Fibroblast of lung (primary cell): ENCODE results near the gene SLC22A4. TPM values are rescaled to one million over a fixed set of nuclear protein-coding genes. Genes with fewer than 3 reads are reported as not detected.

Experiments
- DNase-seq, 2 donors: peaks; one replicate each; pipeline versions ENCODE4 v3.0.0 to v3.0.0-alpha.2; 2010; ENCODE audit warnings: low read depth in 2 of 2
- H2AFZ ChIP-seq: 2 replicates; pipeline ENCODE4 v1.5.1; 2012; ENCODE audit warnings: low read length, control low read depth, inconsistent platforms
- H3K27ac ChIP-seq: 2 replicates; pipeline ENCODE4 v1.5.1; 2011; ENCODE audit warnings: low read length, control low read depth; ENCODE audit not compliant: insufficient read depth
- H3K27me3 ChIP-seq: 2 replicates; pipeline ENCODE4 v1.5.1; 2011; ENCODE audit warnings: mild to moderate bottlenecking, low read length; ENCODE audit not compliant: control insufficient read depth, insufficient read depth
- H3K36me3 ChIP-seq: 2 replicates; pipeline ENCODE4 v1.5.1; 2011; ENCODE audit warnings: low read length; ENCODE audit not compliant: control insufficient read depth, insufficient read depth
- H3K4me1 ChIP-seq: 2 replicates; pipeline ENCODE4 v1.5.1; 2011; ENCODE audit warnings: low read length; ENCODE audit not compliant: control insufficient read depth, insufficient read depth; ENCODE audit errors: extremely low read depth
- H3K4me2 ChIP-seq: 2 replicates; pipeline ENCODE4 v1.5.1; 2011; ENCODE audit warnings: low read length, control low read depth; ENCODE audit not compliant: insufficient read depth; ENCODE audit errors: extremely low read depth
- H3K4me3 ChIP-seq, 4 experiments: fragments of 200-600 bp in 1 of 4; sonication (generic) in 1 of 4; replicated peaks in 1 of 4; 2 replicates each; pipeline ENCODE4 v1.5.1; 2011 to 2016; ENCODE audit warnings: low read length in 4 of 4, low read depth in 3 of 4, mild to moderate bottlenecking in 3 of 4, control low read depth in 2 of 4, inconsistent platforms in 1 of 4, mixed read lengths in 1 of 4; ENCODE audit not compliant: insufficient read depth in 1 of 4; ENCODE audit errors: control extremely low read depth in 1 of 4
- H3K79me2 ChIP-seq: 2 replicates; pipeline ENCODE4 v1.5.1; 2012; ENCODE audit warnings: mild to moderate bottlenecking, low read length, inconsistent platforms; ENCODE audit not compliant: control insufficient read depth, insufficient read depth
- H3K9ac ChIP-seq: 2 replicates; pipeline ENCODE4 v1.5.1; 2011; ENCODE audit warnings: mild to moderate bottlenecking, low read length, control low read depth; ENCODE audit not compliant: insufficient read depth
- H3K9me3 ChIP-seq: 2 replicates; pipeline ENCODE4 v1.5.1; 2012; ENCODE audit warnings: low read depth, low read length; ENCODE audit not compliant: control insufficient read depth, insufficient read depth
- H4K20me1 ChIP-seq: 2 replicates; pipeline ENCODE4 v1.5.1; 2011; ENCODE audit warnings: low read length; ENCODE audit not compliant: control insufficient read depth, insufficient read depth; ENCODE audit errors: extremely low read depth
- CTCF ChIP-seq, 2 donors: IDR thresholded peaks in 1 of 2; conservative IDR thresholded peaks in 1 of 2; 1 replicate in 1 of 2; 2 replicates in 1 of 2; pipeline ENCODE4 v1.5.1; 2011 to 2012; ENCODE audit warnings: low read length in 2 of 2, control low read depth in 1 of 2, inconsistent platforms in 1 of 2, low read depth in 1 of 2, mild to moderate bottlenecking in 1 of 2
- EZH2 ChIP-seq: IDR thresholded peaks from 2 replicates; pipeline ENCODE4 v1.5.1; 2012; ENCODE audit warnings: low read length, control low read depth, mild to moderate bottlenecking; ENCODE audit errors: missing control alignments
- polyA plus RNA-seq, 2 donors: library from polyadenylated mRNA; depleted of rRNA in 1 of 2; stranded (reverse) in 1 of 2; unstranded in 1 of 2; fragments of >200 nt; gene quantifications; 2 replicates each; pipeline ENCODE4 v1.2.1, GENCODE V29; 2011 to 2012; ENCODE audit warnings: missing spikeins in 1 of 2
- total RNA-seq: library from RNA; depleted of rRNA; stranded (reverse); fragments of >200 nt; gene quantifications from 2 replicates; pipeline ENCODE4 v1.2.1, GENCODE V29; 2014

Gene SLC22A4
- total and polyA plus RNA-seq, 2 donors (not counting 1 experiment from before 2014, with no cell fraction given): 1.1 to 4.1 TPM

- Histone ChIP-seq H2AFZ (no peak overlapping the region), H3K79me2 (peaks cover 1% of the 10 kb centered on the region), H3K4me3 (no peak overlapping the region), H3K27me3 (no peaks in the 10 kb centered on the region), H3K4me1 (no peaks in the 10 kb centered on the region), H3K9ac (no peak overlapping the region), H3K9me3 (no peaks in the 10 kb centered on the region), H3K27ac (no peak overlapping the region), H3K4me2 (no peak overlapping the region), H3K36me3 (no peaks in the 10 kb centered on the region), H4K20me1 (no peaks in the 10 kb centered on the region)
- DNase-seq: no peak
- TF ChIP-seq EZH2 (no peak), CTCF (conservative IDR thresholded peaks at IDR 0.05 in 1 of 2, IDR thresholded peaks at IDR 0.05 in 1 of 2; ENCODE audit: low read depth in 1 of 2, low read length in 2 of 2) (no peak)
Measured at GRCh38 chr5:132305420-132305819, 11.2 kb downstream of the SLC22A4 start.

GRCh38 chr5:132308701-132309100 is 14.5 kb downstream of the SLC22A4 start:
- DNase-seq: no peak

GRCh38 chr5:132309679-132310078 is 15.5 kb downstream of the SLC22A4 start:
- Histone ChIP-seq H3K79me2 (no peaks in the 10 kb centered on the region), H3K4me1 (no peaks in the 10 kb centered on the region), H3K9me3 (no peaks in the 10 kb centered on the region), H3K9ac (no peak overlapping the region), H2AFZ (no peak overlapping the region), H3K36me3 (no peaks in the 10 kb centered on the region), H3K27ac (no peak overlapping the region), H3K27me3 (no peaks in the 10 kb centered on the region), H4K20me1 (no peaks in the 10 kb centered on the region), H3K4me3 (no peak overlapping the region), H3K4me2 (no peak overlapping the region)
- DNase-seq: no peak
- TF ChIP-seq EZH2 (no peak), CTCF (conservative IDR thresholded peaks at IDR 0.05 in 1 of 2, IDR thresholded peaks at IDR 0.05 in 1 of 2; ENCODE audit: low read depth in 1 of 2, low read length in 2 of 2) (no peak)

More at GRCh38 chr5:132308701-132309100, 14.5 kb downstream of the SLC22A4 start:
- TF ChIP-seq CTCF (conservative IDR thresholded peaks at IDR 0.05 in 1 of 2, IDR thresholded peaks at IDR 0.05 in 1 of 2; ENCODE audit: low read depth in 1 of 2, low read length in 2 of 2) (no peak), EZH2 (no peak)
- Histone ChIP-seq H3K27ac (no peak overlapping the region), H3K27me3 (no peaks in the 10 kb centered on the region), H4K20me1 (no peaks in the 10 kb centered on the region), H3K9ac (no peak overlapping the region), H3K4me3 (no peak overlapping the region), H3K79me2 (no peaks in the 10 kb centered on the region), H3K4me2 (no peak overlapping the region), H2AFZ (no peak overlapping the region), H3K9me3 (no peaks in the 10 kb centered on the region), H3K36me3 (no peaks in the 10 kb centered on the region), H3K4me1 (no peaks in the 10 kb centered on the region)
